H1 (cell line): ENCODE measurements around the gene DEGS1. TPM values are rescaled to one million over a fixed set of nuclear protein-coding genes. Genes with fewer than 3 reads are reported as not detected.

Source experiments
- ASH2L ChIP-seq: fragments of 200-600, 300-600 bp; sonication (generic); IDR thresholded peaks from one replicate; pipeline ENCODE4 v1.7.1; 2017; ENCODE audit warnings: low read length
- BCL11A ChIP-seq, 2 experiments: IDR thresholded peaks; one replicate each; pipeline ENCODE4 v1.6.1; 2011; ENCODE audit warnings: low read depth in 2 of 2, low read length in 2 of 2, mild to moderate bottlenecking in 2 of 2
- CEBPB ChIP-seq: IDR thresholded peaks from 2 replicates; pipeline ENCODE4 v1.6.1; 2012; ENCODE audit warnings: low read depth, low read length
- EGR1 ChIP-seq: IDR thresholded peaks from 2 replicates; pipeline ENCODE4 v1.6.1; 2011; ENCODE audit warnings: low read depth, low read length, borderline replicate concordance
- EP300 ChIP-seq, 2 experiments: IDR thresholded peaks; 1 replicate in 1 of 2; 2 replicates in 1 of 2; pipeline ENCODE4 v1.6.1; 2011 to 2012; ENCODE audit warnings: low read depth in 2 of 2, low read length in 2 of 2, mild to moderate bottlenecking in 2 of 2, borderline replicate concordance in 1 of 2, inconsistent platforms in 1 of 2, moderate library complexity in 1 of 2
- EZH2 ChIP-seq: fragments of 200-600 bp; sonication (generic); IDR thresholded peaks from 2 replicates; pipeline ENCODE4 v1.7.1; 2012; ENCODE audit warnings: low read depth, mild to moderate bottlenecking, moderate library complexity, low read length, inconsistent platforms; ENCODE audit not compliant: severe bottlenecking
- GTF2F1 ChIP-seq: IDR thresholded peaks from 2 replicates; pipeline ENCODE4 v1.6.1; 2012; ENCODE audit warnings: low read depth, low read length, improper control_type of control experiment, borderline replicate concordance
- POLR2A ChIP-seq, 2 experiments: IDR thresholded peaks; 1 replicate in 1 of 2; 2 replicates in 1 of 2; pipeline ENCODE4 v1.6.1; 2011; ENCODE audit warnings: low read depth in 2 of 2, low read length in 2 of 2, mild to moderate bottlenecking in 2 of 2; ENCODE audit errors: control extremely low read depth in 1 of 2
- RBBP5 ChIP-seq: IDR thresholded peaks from 2 replicates; pipeline ENCODE4 v1.7.1; 2012; ENCODE audit warnings: low read depth, mild to moderate bottlenecking, inconsistent platforms, low read length, moderate library complexity, borderline replicate concordance
- TAF7 ChIP-seq: optimal IDR thresholded peaks from 2 replicates; pipeline ENCODE3; 2011; ENCODE audit warnings: low read depth, mild to moderate bottlenecking, inconsistent platforms, low read length, moderate library complexity, borderline replicate concordance
- polyA plus RNA-seq, 7 experiments: library from polyadenylated mRNA; depleted of rRNA in 3 of 7; stranded (reverse) in 5 of 7; unstranded in 2 of 7; fragments of >200 nt in 5 of 7; fragments of 200-250 nt in 2 of 7; gene quantifications; 1 replicate in 5 of 7; 2 replicates in 1 of 7; 4 replicates in 1 of 7; pipeline versions ENCODE4 v1.2.1 to v1.2.3, GENCODE V29; 2011 to 2013; ENCODE audit warnings: missing spikeins in 2 of 7, mixed read lengths in 2 of 7
- total RNA-seq: library from RNA; stranded (reverse); fragmentation: NEBNext Ultra II Directional; extraction: Animal tissue kit (Norgen Biotek cat#: 25700); gene quantifications from 2 replicates; pipeline ENCODE4 v1.2.1, GENCODE V29; 2021
- TF ChIP-seq, protein P1 (sequence below): fragments of 300-600 bp; sonication (generic); IDR thresholded peaks from 2 replicates; pipeline ENCODE4 v1.7.1; 2012; ENCODE audit warnings: low read length, moderate library complexity, mild to moderate bottlenecking, inconsistent platforms; ENCODE audit not compliant: insufficient replicate concordance

DEGS1 gene
- total and polyA plus RNA-seq, 2 of the 8 experiments (the other 6 are each of a cell fraction or from before 2014, with no cell fraction given) = 46.1 to 114 TPM

DNA sequence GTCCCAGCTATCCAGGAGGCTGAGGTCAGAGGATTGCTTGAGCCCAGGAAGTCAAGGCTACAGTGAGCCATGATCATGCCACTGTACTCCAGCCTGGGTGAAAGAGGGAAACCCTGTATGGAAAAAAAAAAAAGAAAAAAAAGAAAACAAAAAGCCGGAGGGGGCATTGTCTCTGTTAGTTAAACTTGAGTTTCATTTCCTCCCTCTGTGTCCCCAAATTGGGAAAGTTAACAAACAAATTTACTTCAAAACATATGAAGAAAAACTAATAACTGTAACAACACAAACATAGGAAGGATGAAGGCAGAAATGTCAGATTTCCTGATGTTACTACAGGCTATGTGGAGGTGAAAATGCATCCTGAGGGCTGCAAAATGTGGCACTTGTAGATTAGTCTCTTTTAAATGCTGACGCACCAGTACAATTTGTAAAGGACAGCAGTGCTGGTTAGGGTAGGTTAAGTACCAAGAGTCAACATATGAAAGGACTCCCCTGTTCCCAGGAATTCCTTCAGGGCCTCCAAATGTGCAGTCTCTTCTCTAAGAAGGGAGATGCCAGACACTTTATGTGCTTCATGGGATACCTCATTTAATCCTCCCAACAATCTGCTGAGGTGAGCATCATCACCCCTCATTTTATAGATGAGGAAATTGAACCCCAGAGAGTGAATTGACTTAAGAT is 52.9 kb downstream of the DEGS1 start (continued):
- peak; percentile 51 for TF ChIP-seq ASH2L
- peak in 1 of 2 experiments; percentile 47 for TF ChIP-seq BCL11A (IDR thresholded peaks at IDR 0.05; ENCODE audit: low read depth in 2 of 2, low read length in 2 of 2)
- TF ChIP-seq RBBP5 = no peak
- TF ChIP-seq POLR2A (IDR thresholded peaks at IDR 0.05; ENCODE audit: control extremely low read depth in 1 of 2, low read depth in 2 of 2, low read length in 2 of 2) = no peak
- TF ChIP-seq EP300 (IDR thresholded peaks at IDR 0.05; ENCODE audit: borderline replicate concordance in 1 of 2, low read depth in 2 of 2, low read length in 2 of 2) = peak in 1 of 2 experiments; percentile 90; a peak in 1 of 3 replicates
- TF ChIP-seq GTF2F1 = no peak
- no peak for TF ChIP-seq TAF7
- TF ChIP-seq, protein P1, sequence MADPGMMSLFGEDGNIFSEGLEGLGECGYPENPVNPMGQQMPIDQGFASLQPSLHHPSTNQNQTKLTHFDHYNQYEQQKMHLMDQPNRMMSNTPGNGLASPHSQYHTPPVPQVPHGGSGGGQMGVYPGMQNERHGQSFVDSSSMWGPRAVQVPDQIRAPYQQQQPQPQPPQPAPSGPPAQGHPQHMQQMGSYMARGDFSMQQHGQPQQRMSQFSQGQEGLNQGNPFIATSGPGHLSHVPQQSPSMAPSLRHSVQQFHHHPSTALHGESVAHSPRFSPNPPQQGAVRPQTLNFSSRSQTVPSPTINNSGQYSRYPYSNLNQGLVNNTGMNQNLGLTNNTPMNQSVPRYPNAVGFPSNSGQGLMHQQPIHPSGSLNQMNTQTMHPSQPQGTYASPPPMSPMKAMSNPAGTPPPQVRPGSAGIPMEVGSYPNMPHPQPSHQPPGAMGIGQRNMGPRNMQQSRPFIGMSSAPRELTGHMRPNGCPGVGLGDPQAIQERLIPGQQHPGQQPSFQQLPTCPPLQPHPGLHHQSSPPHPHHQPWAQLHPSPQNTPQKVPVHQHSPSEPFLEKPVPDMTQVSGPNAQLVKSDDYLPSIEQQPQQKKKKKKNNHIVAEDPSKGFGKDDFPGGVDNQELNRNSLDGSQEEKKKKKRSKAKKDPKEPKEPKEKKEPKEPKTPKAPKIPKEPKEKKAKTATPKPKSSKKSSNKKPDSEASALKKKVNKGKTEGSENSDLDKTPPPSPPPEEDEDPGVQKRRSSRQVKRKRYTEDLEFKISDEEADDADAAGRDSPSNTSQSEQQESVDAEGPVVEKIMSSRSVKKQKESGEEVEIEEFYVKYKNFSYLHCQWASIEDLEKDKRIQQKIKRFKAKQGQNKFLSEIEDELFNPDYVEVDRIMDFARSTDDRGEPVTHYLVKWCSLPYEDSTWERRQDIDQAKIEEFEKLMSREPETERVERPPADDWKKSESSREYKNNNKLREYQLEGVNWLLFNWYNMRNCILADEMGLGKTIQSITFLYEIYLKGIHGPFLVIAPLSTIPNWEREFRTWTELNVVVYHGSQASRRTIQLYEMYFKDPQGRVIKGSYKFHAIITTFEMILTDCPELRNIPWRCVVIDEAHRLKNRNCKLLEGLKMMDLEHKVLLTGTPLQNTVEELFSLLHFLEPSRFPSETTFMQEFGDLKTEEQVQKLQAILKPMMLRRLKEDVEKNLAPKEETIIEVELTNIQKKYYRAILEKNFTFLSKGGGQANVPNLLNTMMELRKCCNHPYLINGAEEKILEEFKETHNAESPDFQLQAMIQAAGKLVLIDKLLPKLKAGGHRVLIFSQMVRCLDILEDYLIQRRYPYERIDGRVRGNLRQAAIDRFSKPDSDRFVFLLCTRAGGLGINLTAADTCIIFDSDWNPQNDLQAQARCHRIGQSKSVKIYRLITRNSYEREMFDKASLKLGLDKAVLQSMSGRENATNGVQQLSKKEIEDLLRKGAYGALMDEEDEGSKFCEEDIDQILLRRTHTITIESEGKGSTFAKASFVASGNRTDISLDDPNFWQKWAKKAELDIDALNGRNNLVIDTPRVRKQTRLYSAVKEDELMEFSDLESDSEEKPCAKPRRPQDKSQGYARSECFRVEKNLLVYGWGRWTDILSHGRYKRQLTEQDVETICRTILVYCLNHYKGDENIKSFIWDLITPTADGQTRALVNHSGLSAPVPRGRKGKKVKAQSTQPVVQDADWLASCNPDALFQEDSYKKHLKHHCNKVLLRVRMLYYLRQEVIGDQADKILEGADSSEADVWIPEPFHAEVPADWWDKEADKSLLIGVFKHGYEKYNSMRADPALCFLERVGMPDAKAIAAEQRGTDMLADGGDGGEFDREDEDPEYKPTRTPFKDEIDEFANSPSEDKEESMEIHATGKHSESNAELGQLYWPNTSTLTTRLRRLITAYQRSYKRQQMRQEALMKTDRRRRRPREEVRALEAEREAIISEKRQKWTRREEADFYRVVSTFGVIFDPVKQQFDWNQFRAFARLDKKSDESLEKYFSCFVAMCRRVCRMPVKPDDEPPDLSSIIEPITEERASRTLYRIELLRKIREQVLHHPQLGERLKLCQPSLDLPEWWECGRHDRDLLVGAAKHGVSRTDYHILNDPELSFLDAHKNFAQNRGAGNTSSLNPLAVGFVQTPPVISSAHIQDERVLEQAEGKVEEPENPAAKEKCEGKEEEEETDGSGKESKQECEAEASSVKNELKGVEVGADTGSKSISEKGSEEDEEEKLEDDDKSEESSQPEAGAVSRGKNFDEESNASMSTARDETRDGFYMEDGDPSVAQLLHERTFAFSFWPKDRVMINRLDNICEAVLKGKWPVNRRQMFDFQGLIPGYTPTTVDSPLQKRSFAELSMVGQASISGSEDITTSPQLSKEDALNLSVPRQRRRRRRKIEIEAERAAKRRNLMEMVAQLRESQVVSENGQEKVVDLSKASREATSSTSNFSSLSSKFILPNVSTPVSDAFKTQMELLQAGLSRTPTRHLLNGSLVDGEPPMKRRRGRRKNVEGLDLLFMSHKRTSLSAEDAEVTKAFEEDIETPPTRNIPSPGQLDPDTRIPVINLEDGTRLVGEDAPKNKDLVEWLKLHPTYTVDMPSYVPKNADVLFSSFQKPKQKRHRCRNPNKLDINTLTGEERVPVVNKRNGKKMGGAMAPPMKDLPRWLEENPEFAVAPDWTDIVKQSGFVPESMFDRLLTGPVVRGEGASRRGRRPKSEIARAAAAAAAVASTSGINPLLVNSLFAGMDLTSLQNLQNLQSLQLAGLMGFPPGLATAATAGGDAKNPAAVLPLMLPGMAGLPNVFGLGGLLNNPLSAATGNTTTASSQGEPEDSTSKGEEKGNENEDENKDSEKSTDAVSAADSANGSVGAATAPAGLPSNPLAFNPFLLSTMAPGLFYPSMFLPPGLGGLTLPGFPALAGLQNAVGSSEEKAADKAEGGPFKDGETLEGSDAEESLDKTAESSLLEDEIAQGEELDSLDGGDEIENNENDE = peak; percentile 85
- no peak for TF ChIP-seq CEBPB
- TF ChIP-seq EGR1 = peak; percentile 53; the same call in 1 of the 2 replicates
- no peak for TF ChIP-seq EZH2
